Renal cortical epithelial cell (primary cell): ENCODE results near the gene TMEM141. TPM values are rescaled to one million over a fixed set of nuclear protein-coding genes. Genes with fewer than 3 reads are reported as not detected.
A peak's percentile ranks its signal among the peaks of the same experiment; 100 is the strongest.

Experiments used
- DNase-seq: peaks from one replicate; pipeline ENCODE4 v3.0.0-alpha.2; 2011; ENCODE audit warnings: low read depth
- total RNA-seq: library from RNA; depleted of rRNA; stranded (reverse); fragments of >200 nt; gene quantifications from 2 replicates; pipeline ENCODE4 v1.2.3, GENCODE V29; 2014

The TMEM141 gene
- total RNA-seq, result 29.9 and 115 TPM in 2 replicates

GRCh38 chr9:136790640-136791515 lies at the start of gene TMEM141:
TSS of gene TMEM141 (plus strand) at chr9:136791344. CDS start at chr9:136791371, 27 bp downstream.
- DNase-seq, result peak; percentile 94

GRCh38 chr9:136741883-136742571 lies 49.1 kb upstream of the TMEM141 start:
- no peak for DNase-seq

- no peak for DNase-seq
Measured at GRCh38 chr9:136742591-136743391, 48.4 kb upstream of the TMEM141 start, which contains the start of gene LCN10. TSS of gene LCN10 (minus strand) at chr9:136742940. CDS start at chr9:136742903, 37 bp downstream.

- no peak for DNase-seq
Measured at GRCh38 chr9:136743639-136744211, 47.4 kb upstream of the TMEM141 start.

- no peak for DNase-seq
Measured at GRCh38 chr9:136744773-136745172, 46.4 kb upstream of the TMEM141 start.

GRCh38 chr9:136745389-136746154 lies 45.6 kb upstream of the TMEM141 start:
- no peak for DNase-seq

- DNase-seq, result no peak
Measured at GRCh38 chr9:136746155-136746490, 45.0 kb upstream of the TMEM141 start.

GRCh38 chr9:136746621-136747020 lies 44.5 kb upstream of the TMEM141 start:
- DNase-seq, result no peak

- no peak for DNase-seq
Measured at GRCh38 chr9:136747161-136748060, 43.7 kb upstream of the TMEM141 start.

- no peak for DNase-seq
Measured at GRCh38 chr9:136748201-136748600, 42.9 kb upstream of the TMEM141 start, which contains the start of gene LCN6. TSS of gene LCN6 (minus strand) at chr9:136748525. CDS start at chr9:136748483, 42 bp downstream.

- no peak for DNase-seq
Measured at GRCh38 chr9:136748666-136749611, 42.2 kb upstream of the TMEM141 start.

- peak; percentile 34 for DNase-seq
Measured at GRCh38 chr9:136750526-136750925, 40.6 kb upstream of the TMEM141 start.

GRCh38 chr9:136751244-136751643 lies 39.9 kb upstream of the TMEM141 start:
- DNase-seq, result no peak

GRCh38 chr9:136751814-136752213 lies 39.3 kb upstream of the TMEM141 start:
- DNase-seq, result no peak

- DNase-seq, result no peak
Measured at GRCh38 chr9:136753371-136754058, 37.6 kb upstream of the TMEM141 start.

- no peak for DNase-seq
Measured at GRCh38 chr9:136754059-136754572, 37.0 kb upstream of the TMEM141 start.

- no peak for DNase-seq
Measured at GRCh38 chr9:136754626-136755301, 36.4 kb upstream of the TMEM141 start.
